Activated CD8-positive, alpha-beta memory T cell treated with anti-CD3 and anti-CD28 coated beads, Interleukin-2, amount 50 U/mL, for 24 hours (primary cell): ENCODE measurements around the gene DAZAP1.

Experiments used
- DNase-seq: peaks from one replicate; pipeline ENCODE4 v3.0.0-alpha.2; 2020; ENCODE audit errors: extremely low read depth

DAZAP1 gene

GRCh38 chr19:1457031-1457739 is 49.8 kb downstream of the DAZAP1 start:
- no peak for DNase-seq

- no peak for DNase-seq
These were observed 50.5 kb downstream of the DAZAP1 start for GRCh38 chr19:1457892-1458291.

DNA sequence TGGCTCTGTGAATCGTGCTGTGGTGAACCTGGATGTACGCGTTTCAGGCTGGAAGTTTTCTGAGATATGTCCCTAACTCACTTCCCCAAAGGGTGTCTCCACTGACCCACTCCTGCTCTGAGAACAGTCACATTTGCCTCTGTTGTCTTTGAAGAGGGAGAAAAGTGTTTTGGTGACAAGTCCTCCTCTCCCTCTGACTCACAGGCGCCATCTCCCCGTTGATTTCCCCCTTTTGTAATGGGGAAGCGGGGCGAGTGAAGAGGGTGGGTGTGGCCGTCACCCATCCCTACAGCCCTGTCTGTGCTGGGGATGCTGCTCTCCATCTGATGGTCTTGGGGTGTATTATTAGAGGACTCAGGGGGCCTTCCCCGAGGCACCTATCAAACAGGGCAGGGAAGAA is 52.1 kb downstream of the DAZAP1 start:
- no peak for DNase-seq

DNA sequence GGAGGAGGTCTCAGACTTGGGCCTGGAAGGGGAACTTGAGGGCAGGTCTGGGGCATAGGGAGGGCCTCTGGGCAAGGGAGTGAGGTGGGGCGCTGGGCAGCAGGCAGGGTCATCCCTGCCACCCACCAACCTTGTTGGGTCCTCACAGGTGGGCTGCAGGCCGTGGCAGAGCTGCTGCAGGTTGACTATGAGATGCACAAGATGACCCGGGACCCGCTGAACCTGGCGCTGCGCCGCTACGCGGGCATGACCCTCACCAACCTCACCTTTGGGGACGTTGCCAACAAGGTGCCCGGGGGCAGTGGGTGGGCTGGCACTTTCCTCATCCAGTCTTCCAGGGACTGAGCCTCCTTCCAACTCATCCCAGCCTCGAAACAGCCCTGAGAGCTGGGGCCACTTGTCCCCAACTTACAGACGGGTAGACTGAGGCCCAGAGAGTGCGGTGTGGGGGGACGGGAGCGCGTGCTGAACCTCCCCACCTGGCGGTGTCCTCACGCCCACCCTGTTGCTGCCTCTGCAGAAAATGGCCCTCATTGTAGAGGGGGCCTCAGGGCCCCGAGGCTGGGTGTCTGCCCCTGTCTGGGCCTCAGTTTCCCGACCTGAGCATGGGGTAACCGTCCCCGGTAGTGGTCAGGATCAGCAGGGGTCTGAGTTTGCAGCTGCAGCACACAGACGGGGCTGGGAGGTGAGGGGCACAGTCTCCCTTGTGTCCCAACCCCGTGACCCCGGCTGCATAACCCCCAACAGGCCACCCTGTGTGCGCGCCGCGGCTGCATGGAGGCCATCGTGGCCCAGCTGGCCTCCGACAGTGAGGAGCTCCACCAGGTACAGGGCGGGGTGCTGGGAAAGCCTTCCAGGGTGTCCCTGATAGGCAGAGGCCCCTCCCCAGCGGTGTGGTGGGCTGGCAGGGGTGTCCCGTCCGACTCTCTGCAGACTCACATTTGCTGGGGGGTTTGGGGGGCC is 52.9 kb downstream of the DAZAP1 start:
- DNase-seq: no peak

- no peak for DNase-seq
These were observed 54.5 kb downstream of the DAZAP1 start for GRCh38 chr19:1461862-1462261.

DNA sequence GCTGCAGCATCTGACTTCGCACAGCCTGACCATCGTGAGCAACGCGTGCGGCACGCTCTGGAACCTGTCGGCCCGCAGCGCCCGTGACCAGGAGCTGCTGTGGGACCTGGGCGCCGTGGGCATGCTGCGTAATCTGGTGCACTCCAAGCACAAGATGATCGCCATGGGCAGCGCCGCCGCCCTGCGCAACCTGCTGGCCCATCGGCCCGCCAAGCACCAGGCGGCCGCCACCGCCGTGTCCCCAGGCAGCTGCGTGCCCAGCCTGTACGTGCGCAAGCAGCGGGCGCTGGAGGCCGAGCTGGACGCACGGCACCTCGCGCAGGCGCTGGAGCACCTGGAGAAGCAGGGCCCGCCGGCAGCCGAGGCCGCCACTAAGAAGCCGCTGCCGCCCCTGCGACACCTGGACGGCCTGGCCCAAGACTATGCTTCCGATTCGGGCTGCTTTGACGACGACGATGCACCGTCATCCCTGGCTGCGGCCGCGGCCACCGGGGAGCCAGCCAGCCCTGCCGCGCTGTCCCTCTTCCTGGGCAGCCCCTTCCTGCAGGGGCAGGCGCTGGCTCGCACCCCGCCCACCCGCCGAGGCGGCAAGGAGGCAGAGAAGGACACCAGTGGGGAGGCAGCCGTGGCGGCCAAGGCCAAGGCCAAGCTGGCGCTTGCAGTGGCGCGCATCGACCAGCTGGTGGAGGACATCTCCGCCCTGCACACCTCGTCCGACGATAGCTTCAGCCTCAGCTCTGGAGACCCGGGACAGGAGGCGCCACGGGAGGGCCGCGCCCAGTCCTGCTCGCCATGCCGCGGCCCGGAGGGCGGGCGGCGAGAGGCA is 58.0 kb downstream of the DAZAP1 start:
- DNase-seq: no peak

DNA sequence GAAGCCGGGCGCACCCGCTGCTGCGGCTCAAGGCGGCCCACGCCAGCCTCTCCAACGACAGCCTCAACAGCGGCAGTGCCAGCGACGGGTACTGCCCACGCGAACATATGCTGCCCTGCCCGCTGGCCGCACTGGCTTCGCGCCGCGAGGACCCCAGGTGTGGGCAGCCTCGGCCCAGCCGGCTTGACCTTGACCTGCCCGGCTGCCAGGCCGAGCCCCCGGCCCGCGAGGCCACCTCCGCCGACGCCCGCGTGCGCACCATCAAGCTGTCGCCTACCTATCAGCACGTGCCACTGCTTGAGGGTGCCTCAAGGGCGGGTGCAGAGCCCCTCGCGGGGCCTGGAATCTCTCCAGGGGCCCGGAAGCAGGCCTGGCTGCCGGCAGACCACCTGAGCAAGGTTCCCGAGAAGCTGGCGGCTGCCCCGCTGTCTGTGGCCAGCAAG is 58.7 kb downstream of the DAZAP1 start:
- no peak for DNase-seq

- DNase-seq: no peak
These were observed 59.3 kb downstream of the DAZAP1 start for GRCh38 chr19:1466461-1467214.

GRCh38 chr19:1467215-1467489 is 59.8 kb downstream of the DAZAP1 start:
- DNase-seq: no peak

DNA sequence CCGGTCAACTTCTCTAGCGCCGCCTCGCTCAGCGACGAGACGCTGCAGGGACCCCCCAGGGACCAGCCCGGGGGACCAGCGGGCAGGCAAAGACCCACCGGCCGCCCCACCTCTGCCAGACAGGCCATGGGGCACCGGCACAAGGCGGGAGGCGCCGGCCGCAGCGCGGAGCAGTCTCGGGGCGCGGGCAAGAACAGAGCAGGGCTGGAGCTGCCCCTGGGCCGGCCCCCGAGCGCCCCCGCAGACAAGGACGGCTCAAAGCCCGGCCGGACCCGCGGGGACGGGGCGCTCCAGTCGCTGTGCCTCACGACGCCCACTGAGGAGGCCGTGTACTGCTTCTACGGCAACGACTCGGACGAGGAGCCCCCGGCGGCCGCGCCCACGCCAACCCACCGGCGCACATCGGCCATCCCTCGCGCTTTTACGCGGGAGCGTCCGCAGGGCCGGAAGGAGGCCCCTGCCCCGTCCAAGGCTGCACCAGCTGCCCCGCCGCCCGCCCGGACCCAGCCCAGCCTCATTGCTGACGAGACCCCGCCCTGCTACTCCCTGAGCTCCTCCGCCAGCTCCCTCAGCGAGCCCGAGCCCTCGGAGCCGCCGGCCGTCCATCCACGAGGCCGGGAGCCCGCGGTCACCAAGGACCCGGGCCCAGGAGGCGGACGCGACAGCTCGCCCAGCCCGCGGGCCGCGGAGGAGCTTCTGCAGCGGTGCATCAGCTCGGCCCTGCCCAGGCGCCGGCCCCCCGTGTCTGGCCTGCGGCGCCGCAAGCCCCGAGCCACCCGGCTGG is 60.3 kb downstream of the DAZAP1 start:
- no peak for DNase-seq

GRCh38 chr19:1468274-1468820 is 61.0 kb downstream of the DAZAP1 start:
- no peak for DNase-seq

GRCh38 chr19:1468821-1469254 is 61.5 kb downstream of the DAZAP1 start:
- DNase-seq: no peak

DNA sequence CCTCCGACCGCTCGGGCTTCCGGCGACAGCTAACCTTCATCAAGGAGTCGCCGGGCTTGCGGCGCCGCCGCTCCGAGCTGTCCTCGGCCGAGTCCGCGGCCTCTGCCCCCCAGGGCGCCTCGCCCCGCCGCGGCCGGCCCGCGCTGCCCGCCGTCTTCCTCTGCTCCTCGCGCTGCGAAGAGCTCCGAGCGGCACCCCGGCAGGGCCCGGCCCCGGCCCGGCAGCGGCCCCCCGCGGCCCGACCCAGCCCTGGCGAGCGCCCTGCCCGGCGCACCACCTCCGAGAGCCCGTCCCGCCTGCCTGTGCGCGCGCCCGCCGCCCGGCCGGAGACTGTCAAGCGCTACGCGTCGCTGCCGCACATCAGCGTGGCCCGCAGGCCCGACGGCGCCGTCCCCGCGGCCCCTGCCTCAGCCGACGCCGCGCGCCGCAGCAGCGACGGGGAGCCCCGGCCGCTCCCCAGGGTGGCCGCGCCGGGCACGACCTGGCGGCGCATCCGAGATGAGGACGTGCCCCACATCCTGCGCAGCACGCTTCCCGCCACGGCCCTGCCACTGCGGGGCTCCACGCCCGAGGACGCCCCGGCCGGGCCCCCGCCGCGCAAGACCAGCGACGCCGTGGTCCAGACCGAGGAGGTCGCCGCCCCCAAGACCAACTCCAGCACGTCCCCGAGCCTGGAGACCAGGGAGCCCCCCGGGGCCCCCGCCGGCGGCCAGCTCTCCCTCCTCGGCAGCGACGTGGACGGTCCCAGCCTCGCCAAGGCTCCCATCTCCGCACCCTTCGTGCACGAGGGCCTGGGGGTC is 62.1 kb downstream of the DAZAP1 start:
- DNase-seq: no peak

DNA sequence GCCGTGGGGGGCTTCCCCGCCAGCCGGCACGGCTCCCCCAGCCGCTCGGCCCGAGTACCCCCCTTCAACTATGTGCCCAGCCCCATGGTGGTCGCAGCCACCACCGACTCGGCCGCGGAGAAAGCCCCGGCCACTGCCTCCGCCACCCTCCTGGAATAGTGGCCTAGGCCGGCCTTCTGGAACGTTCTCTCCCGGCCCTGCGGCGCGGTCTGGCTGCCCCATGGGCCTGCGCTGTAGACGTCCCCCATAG is 62.6 kb downstream of the DAZAP1 start:
- no peak for DNase-seq

DNA sequence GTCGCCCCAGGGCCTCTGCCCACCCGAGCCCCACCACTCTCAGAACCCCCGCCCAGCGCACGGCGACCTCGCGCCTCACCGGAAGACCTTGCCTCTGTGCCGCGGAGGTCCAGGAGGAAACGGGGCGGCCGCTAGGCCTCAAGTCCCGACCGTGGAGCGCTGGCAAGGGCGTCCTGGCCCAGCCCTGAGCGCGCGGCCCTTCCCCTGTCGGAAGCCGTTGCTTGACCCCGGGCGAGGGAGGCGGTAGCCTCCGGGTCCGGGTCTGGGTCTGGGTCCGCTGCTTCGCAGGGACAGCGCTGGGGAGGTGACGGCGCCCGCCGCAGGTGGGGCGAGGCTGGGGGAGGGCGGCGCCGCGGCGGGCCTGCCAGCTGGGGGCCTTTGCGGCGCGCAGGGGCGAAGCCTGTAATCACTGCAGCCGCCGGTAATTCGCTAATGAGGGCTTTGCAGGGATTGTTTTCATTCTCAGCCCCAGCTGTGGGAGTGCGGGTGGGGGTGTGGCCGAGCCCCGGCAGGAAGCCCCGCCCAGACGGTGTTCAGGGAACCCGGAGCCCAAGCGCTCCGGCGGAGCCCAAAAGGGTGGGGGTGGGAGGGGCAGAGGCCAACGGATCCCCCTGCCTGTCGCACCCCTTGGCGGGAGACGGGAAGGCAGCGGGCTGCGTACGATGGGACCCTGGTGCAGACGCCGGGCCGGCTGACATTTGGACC is 63.1 kb downstream of the DAZAP1 start:
- peak; percentile 31 for DNase-seq

- DNase-seq: no peak
These were observed 63.7 kb downstream of the DAZAP1 start for GRCh38 chr19:1471010-1471514.

- DNase-seq: no peak
These were observed 64.3 kb downstream of the DAZAP1 start for GRCh38 chr19:1471515-1472160.
